Measurements from ENCODE around the gene RBMS1.

RBMS1 gene

GRCh38 chr2:160372010-160372356, 121.6 kb downstream of the RBMS1 start:
- H3K4me1 ChIP-seq (ENCODE audit: insufficient read depth, low read length, poor library complexity, severe bottlenecking), result peaks cover 78% of the 10 kb centered on the region
- no peaks in the 10 kb centered on the region for H3K9me2 ChIP-seq (replicated peaks; ENCODE audit: low read depth, low read length)
- no peak overlapping the region for H3K4me3 ChIP-seq (ENCODE audit: low read length, poor library complexity, severe bottlenecking)
- peaks cover 6% of the 10 kb centered on the region; the same call in 1 of the 2 replicates for H3F3A ChIP-seq (ENCODE audit: low read depth)
- H3K4me2 ChIP-seq (ENCODE audit: low read depth, low read length, poor library complexity, severe bottlenecking), result peak overlapping the region; percentile 3
- H3K79me2 ChIP-seq (ENCODE audit: insufficient read depth, low read length), result peaks cover 93% of the 10 kb centered on the region
- TF ChIP-seq CTCF (conservative IDR thresholded peaks at IDR 0.05; ENCODE audit: low read length) (no peak), EZH2phosphoT487 (IDR thresholded peaks at IDR 0.05; ENCODE audit: borderline replicate concordance) (no peak)
- H4K20me1 ChIP-seq (ENCODE audit: insufficient read depth, low read length, poor library complexity, severe bottlenecking), result peaks cover 38% of the 10 kb centered on the region
- H3K36me3 ChIP-seq (ENCODE audit: insufficient read depth, low read length), result peaks cover 1% of the 10 kb centered on the region; the same call in 1 of the 2 replicates
- no peaks in the 10 kb centered on the region for H3K9me3 ChIP-seq (ENCODE audit: insufficient read depth, low read depth, low read length)
- H3K27me3 ChIP-seq (ENCODE audit: insufficient read depth, low read length, poor library complexity, severe bottlenecking), result no peaks in the 10 kb centered on the region
- no peak overlapping the region for H2AFZ ChIP-seq (ENCODE audit: low read length)
- peak overlapping the region; percentile 15 for H3K9ac ChIP-seq (ENCODE audit: low read depth, low read length, poor library complexity, severe bottlenecking)

DNA sequence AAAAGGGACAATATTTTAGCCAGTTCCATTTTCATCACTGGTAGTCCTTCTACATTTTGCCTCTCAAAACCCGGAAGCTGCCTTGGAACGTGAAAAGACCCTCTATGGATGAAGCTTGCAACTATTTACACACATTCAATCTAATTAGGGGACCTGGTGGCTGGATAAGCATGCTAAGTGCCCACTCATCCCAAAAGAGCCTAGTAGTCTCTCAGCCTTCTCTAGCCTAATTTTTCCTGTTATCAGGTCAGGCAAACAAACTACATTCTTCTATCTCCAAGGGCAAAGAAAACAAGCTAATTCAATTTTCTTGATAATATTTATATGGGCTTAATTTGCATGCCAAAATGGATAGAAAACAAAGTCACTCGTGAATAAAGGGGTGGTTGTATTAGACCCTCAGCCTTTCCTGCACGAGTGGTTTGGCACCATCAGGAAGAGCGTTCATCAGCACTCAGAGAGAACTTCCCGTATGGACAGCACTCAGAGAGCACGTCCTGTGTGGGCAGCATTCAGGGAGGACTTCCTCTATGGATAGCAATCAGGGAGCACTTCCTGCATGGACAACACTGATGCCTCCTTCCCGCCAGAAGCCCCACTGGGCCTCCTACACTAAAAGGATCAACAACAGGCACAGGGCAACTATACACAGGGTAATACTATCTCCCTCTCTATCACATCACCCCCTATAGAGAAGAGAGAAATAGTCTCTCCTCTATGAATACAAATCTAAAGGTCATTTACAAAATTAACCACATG, 122.2 kb downstream of the RBMS1 start:
- no peaks in the 10 kb centered on the region for H3K9me3 ChIP-seq (ENCODE audit: insufficient read depth, low read depth, low read length)
- TF ChIP-seq CTCF (conservative IDR thresholded peaks at IDR 0.05; ENCODE audit: low read length) (no peak), EZH2phosphoT487 (IDR thresholded peaks at IDR 0.05; ENCODE audit: borderline replicate concordance) (no peak)
- no peak overlapping the region for H2AFZ ChIP-seq (ENCODE audit: low read length)
- peaks cover 75% of the 10 kb centered on the region for H3K4me1 ChIP-seq (ENCODE audit: insufficient read depth, low read length, poor library complexity, severe bottlenecking)
- no peak overlapping the region for H3K4me3 ChIP-seq (ENCODE audit: low read length, poor library complexity, severe bottlenecking)
- peaks cover 6% of the 10 kb centered on the region; the same call in 1 of the 2 replicates for H3F3A ChIP-seq (ENCODE audit: low read depth)
- H3K79me2 ChIP-seq (ENCODE audit: insufficient read depth, low read length), result peaks cover 95% of the 10 kb centered on the region
- H3K27me3 ChIP-seq (ENCODE audit: insufficient read depth, low read length, poor library complexity, severe bottlenecking), result no peaks in the 10 kb centered on the region
- peak overlapping the region; percentile 3 for H3K4me2 ChIP-seq (ENCODE audit: low read depth, low read length, poor library complexity, severe bottlenecking)
- H4K20me1 ChIP-seq (ENCODE audit: insufficient read depth, low read length, poor library complexity, severe bottlenecking), result peaks cover 35% of the 10 kb centered on the region
- H3K36me3 ChIP-seq (ENCODE audit: insufficient read depth, low read length), result peaks cover 7% of the 10 kb centered on the region; the same call in 1 of the 2 replicates
- no peak overlapping the region for H3K9ac ChIP-seq (ENCODE audit: low read depth, low read length, poor library complexity, severe bottlenecking)
- H3K9me2 ChIP-seq (replicated peaks; ENCODE audit: low read depth, low read length), result no peaks in the 10 kb centered on the region

GRCh38 chr2:160368988-160369930, 124.3 kb downstream of the RBMS1 start:
- Histone ChIP-seq H3K27me3 (ENCODE audit: insufficient read depth, low read length, poor library complexity, severe bottlenecking) (no peaks in the 10 kb centered on the region), H3K36me3 (ENCODE audit: insufficient read depth, low read length) (peaks cover 28% of the 10 kb centered on the region), H3K4me3 (ENCODE audit: low read length, poor library complexity, severe bottlenecking) (no peak overlapping the region), H3F3A (ENCODE audit: low read depth) (no peaks in the 10 kb centered on the region), H3K4me1 (ENCODE audit: insufficient read depth, low read length, poor library complexity, severe bottlenecking) (peaks cover 68% of the 10 kb centered on the region), H4K20me1 (ENCODE audit: insufficient read depth, low read length, poor library complexity, severe bottlenecking) (peaks cover 26% of the 10 kb centered on the region), H3K4me2 (ENCODE audit: low read depth, low read length, poor library complexity, severe bottlenecking) (no peak overlapping the region), H3K9me2 (replicated peaks; ENCODE audit: low read depth, low read length) (no peaks in the 10 kb centered on the region), H3K9me3 (ENCODE audit: insufficient read depth, low read depth, low read length) (no peaks in the 10 kb centered on the region), H2AFZ (ENCODE audit: low read length) (no peak overlapping the region), H3K9ac (ENCODE audit: low read depth, low read length, poor library complexity, severe bottlenecking) (no peak overlapping the region), H3K79me2 (ENCODE audit: insufficient read depth, low read length) (peaks cover 98% of the 10 kb centered on the region)
- no peak for TF ChIP-seq EZH2phosphoT487 (IDR thresholded peaks at IDR 0.05; ENCODE audit: borderline replicate concordance)
- no peak for TF ChIP-seq CTCF (conservative IDR thresholded peaks at IDR 0.05; ENCODE audit: low read length)
